Liver (tissue), 3 donors: Measurements from ENCODE around the gene IHH.

Experiments used
- EGR1 ChIP-seq, 2 donors: IDR thresholded peaks; 2 replicates each; pipeline ENCODE4 v1.6.1; 2016 to 2018; ENCODE audit warnings: antibody characterized with exemption in 2 of 2, low read depth in 2 of 2
- FOXA1 ChIP-seq: IDR thresholded peaks from 2 replicates; pipeline ENCODE4 v1.6.1; 2016; ENCODE audit warnings: antibody characterized with exemption
- FOXA2 ChIP-seq: IDR thresholded peaks from 2 replicates; pipeline ENCODE4 v1.6.1; 2016; ENCODE audit warnings: antibody characterized with exemption
- GABPA ChIP-seq, 2 donors: IDR thresholded peaks in 1 of 2; conservative IDR thresholded peaks in 1 of 2; 2 replicates each; pipeline ENCODE4 v1.6.1; 2016; ENCODE audit warnings: antibody characterized with exemption in 2 of 2, mild to moderate bottlenecking in 1 of 2, moderate library complexity in 1 of 2
- HNF4A ChIP-seq, 2 donors: conservative IDR thresholded peaks; 2 replicates each; pipeline ENCODE4 v1.6.1; 2016; ENCODE audit warnings: antibody characterized with exemption in 2 of 2, mild to moderate bottlenecking in 2 of 2
- HNF4G ChIP-seq: IDR thresholded peaks from 2 replicates; pipeline ENCODE4 v1.6.1; 2016; ENCODE audit warnings: antibody characterized with exemption
- JUND ChIP-seq, 2 donors: IDR thresholded peaks; 2 replicates each; pipeline ENCODE4 v1.6.1; 2016; ENCODE audit warnings: antibody characterized with exemption in 2 of 2
- RAD21 ChIP-seq, 2 donors: IDR thresholded peaks; 2 replicates each; pipeline ENCODE4 v1.6.1; 2016; ENCODE audit warnings: antibody characterized with exemption in 2 of 2, mild to moderate bottlenecking in 2 of 2
- TAF1 ChIP-seq: conservative IDR thresholded peaks from 2 replicates; pipeline ENCODE4 v1.6.1; 2016; ENCODE audit warnings: antibody characterized with exemption, mild to moderate bottlenecking
- YY1 ChIP-seq: IDR thresholded peaks from 2 replicates; pipeline ENCODE4 v1.6.1; 2016; ENCODE audit warnings: antibody characterized with exemption, mild to moderate bottlenecking
- TF ChIP-seq, protein P1 (sequence below): fragments of 150-350 bp; IDR thresholded peaks from 2 replicates; pipeline ENCODE4 v1.5.1; 2017; ENCODE audit warnings: improper control_type of control experiment, low read depth, low read length; ENCODE audit not compliant: missing input control
- TF ChIP-seq, protein P2 (sequence below): IDR thresholded peaks from 2 replicates; pipeline ENCODE4 v1.6.1; 2016; ENCODE audit warnings: antibody characterized with exemption
- TF ChIP-seq, protein P3 (sequence below): IDR thresholded peaks from 2 replicates; pipeline ENCODE4 v1.6.1; 2016; ENCODE audit warnings: antibody characterized with exemption
- donor health status: healthy.
- donor health status: healthy.

DNA sequence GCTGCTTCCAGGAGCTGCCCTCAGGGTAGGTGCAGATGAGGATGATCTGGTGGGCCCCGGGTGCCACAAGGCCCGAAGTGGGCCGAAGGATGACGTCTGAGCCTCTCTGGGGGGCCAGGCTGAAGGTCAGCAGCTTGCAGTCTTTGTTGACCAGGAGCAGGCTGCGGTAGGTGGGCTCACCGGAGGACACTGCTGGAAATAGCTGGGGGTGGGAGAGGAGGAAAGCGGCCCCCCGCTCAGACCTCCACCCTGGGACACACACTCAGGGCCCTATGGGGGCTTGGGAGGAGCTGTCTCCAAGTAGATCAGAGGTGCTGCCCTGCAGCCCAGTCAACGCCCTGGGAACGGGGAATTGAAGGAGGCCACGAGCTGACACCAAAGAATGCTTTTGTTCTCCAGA, 36.7 kb downstream of the IHH start:
- TF ChIP-seq, protein P1, sequence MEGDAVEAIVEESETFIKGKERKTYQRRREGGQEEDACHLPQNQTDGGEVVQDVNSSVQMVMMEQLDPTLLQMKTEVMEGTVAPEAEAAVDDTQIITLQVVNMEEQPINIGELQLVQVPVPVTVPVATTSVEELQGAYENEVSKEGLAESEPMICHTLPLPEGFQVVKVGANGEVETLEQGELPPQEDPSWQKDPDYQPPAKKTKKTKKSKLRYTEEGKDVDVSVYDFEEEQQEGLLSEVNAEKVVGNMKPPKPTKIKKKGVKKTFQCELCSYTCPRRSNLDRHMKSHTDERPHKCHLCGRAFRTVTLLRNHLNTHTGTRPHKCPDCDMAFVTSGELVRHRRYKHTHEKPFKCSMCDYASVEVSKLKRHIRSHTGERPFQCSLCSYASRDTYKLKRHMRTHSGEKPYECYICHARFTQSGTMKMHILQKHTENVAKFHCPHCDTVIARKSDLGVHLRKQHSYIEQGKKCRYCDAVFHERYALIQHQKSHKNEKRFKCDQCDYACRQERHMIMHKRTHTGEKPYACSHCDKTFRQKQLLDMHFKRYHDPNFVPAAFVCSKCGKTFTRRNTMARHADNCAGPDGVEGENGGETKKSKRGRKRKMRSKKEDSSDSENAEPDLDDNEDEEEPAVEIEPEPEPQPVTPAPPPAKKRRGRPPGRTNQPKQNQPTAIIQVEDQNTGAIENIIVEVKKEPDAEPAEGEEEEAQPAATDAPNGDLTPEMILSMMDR: no peak
- TF ChIP-seq RAD21 (IDR thresholded peaks at IDR 0.05): no peak
- no peak for TF ChIP-seq GABPA (IDR thresholded peaks at IDR 0.05 in 1 of 2, conservative IDR thresholded peaks at IDR 0.05 in 1 of 2)
- TF ChIP-seq, protein P2, sequence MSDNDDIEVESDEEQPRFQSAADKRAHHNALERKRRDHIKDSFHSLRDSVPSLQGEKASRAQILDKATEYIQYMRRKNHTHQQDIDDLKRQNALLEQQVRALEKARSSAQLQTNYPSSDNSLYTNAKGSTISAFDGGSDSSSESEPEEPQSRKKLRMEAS: no peak
- no peak for TF ChIP-seq FOXA2
- TF ChIP-seq, protein P3, sequence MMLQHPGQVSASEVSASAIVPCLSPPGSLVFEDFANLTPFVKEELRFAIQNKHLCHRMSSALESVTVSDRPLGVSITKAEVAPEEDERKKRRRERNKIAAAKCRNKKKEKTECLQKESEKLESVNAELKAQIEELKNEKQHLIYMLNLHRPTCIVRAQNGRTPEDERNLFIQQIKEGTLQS: no peak
- TF ChIP-seq HNF4A (conservative IDR thresholded peaks at IDR 0.05): no peak
- no peak for TF ChIP-seq YY1
- TF ChIP-seq TAF1: no peak
- TF ChIP-seq JUND (IDR thresholded peaks at IDR 0.05): no peak
- no peak for TF ChIP-seq EGR1 (IDR thresholded peaks at IDR 0.05; ENCODE audit: low read depth in 2 of 2)
- no peak for TF ChIP-seq HNF4G
- TF ChIP-seq FOXA1: no peak
